A549 (cell line): Measurements from ENCODE around the gene SPATA17.

Experiments
- BHLHE40 ChIP-seq: IDR thresholded peaks from 2 replicates; pipeline ENCODE4 v1.6.1; 2012; ENCODE audit warnings: low read depth, low read length, inconsistent platforms
- CEBPB ChIP-seq, 2 experiments: fragments of >200 bp in 1 of 2; sonication (Bioruptor Twin) in 1 of 2; formaldehyde crosslinking in 1 of 2; IDR thresholded peaks; 2 replicates each; pipeline ENCODE4 v1.6.1; 2012 to 2016
- CHD2 ChIP-seq: fragments of 150-350 bp; IDR thresholded peaks from 2 replicates; pipeline ENCODE4 v1.6.1; 2014; ENCODE audit warnings: low read length; ENCODE audit not compliant: partially characterized antibody
- HDAC2 ChIP-seq: fragments of 200-600 bp; sonication (generic); IDR thresholded peaks from 2 replicates; pipeline ENCODE4 v1.6.1; 2016
- JUNB ChIP-seq: fragments of >200 bp; sonication (Bioruptor Twin); formaldehyde crosslinking; IDR thresholded peaks from 2 replicates; pipeline ENCODE4 v1.6.1; 2016
- MAFK ChIP-seq: fragments of 450-650 bp; IDR thresholded peaks from 2 replicates; pipeline ENCODE4 v1.6.1; 2014; ENCODE audit not compliant: partially characterized antibody
- POLR2A ChIP-seq: IDR thresholded peaks from 2 replicates; pipeline ENCODE4 v1.6.1; 2012; ENCODE audit warnings: mild to moderate bottlenecking, low read length
- RFX5 ChIP-seq: fragments of 450-650 bp; IDR thresholded peaks from 2 replicates; pipeline ENCODE4 v1.7.1; 2014; ENCODE audit warnings: antibody characterized with exemption, mild to moderate bottlenecking, moderate library complexity
- TFCP2L1 ChIP-seq: fragments of 250-450 bp; sonication (Bioruptor Pico); IDR thresholded peaks from 2 replicates; pipeline ENCODE4 v1.5.0; 2021; ENCODE audit warnings: mild to moderate bottlenecking
- USF2 ChIP-seq: fragments of 450-650 bp; IDR thresholded peaks from 2 replicates; pipeline ENCODE4 v1.6.1; 2014; ENCODE audit warnings: antibody characterized with exemption
- TF ChIP-seq, protein P1 (sequence below): fragments of >200 bp; sonication (Bioruptor Twin); formaldehyde crosslinking; IDR thresholded peaks from 3 replicates; pipeline ENCODE4 v1.5.1; 2016
- TF ChIP-seq, protein P2 (sequence below): IDR thresholded peaks from 2 replicates; pipeline ENCODE4 v1.6.1; 2012
- TF ChIP-seq, protein P3 (sequence below): fragments of 250-450 bp; sonication (Bioruptor Pico); IDR thresholded peaks from 2 replicates; pipeline ENCODE4 v1.5.0; 2020; ENCODE audit warnings: low read depth, mild to moderate bottlenecking, moderate library complexity
- TF ChIP-seq, protein P4 (sequence below): fragments of >200 bp; sonication (Bioruptor Twin); formaldehyde crosslinking; IDR thresholded peaks from 3 replicates; pipeline ENCODE4 v1.6.1; 2016

DNA sequence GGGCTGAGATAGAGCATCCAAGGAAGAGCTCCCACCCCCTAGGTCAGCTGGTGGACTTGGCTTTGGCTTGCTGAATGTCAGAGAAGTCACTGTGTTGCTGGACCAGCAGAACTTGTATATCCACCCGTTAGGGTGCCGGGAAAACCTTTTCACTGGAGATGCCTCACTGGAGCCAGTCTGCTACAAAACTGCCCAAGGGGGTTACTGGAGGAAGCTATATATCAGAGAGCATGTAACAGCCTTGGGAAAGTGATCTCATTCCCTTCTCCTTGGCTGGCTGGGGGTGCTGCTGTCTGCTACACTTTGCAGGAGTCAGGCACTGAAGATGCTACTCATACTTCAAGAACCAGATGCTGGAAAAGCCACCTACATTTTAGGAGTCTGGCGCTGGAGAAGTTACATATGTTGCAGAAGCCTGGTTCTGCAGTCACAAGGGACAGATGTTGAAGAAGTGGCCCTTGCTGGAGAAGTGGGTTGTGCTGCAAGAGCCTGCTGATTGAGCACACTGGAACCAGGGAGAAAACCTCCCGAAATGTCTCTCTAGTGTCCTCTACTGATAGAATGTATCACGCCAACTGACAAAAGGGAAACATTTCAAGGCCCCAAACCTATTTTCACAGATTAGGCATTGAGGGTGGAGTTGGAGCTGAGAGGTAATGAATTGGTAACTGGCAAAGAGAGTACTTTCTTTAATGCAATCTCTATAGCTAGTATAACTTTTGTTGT, 250.6 kb downstream of the SPATA17 start:
- no peak for TF ChIP-seq RFX5
- TF ChIP-seq BHLHE40 = no peak
- TF ChIP-seq CHD2 = no peak
- TF ChIP-seq, protein P1, sequence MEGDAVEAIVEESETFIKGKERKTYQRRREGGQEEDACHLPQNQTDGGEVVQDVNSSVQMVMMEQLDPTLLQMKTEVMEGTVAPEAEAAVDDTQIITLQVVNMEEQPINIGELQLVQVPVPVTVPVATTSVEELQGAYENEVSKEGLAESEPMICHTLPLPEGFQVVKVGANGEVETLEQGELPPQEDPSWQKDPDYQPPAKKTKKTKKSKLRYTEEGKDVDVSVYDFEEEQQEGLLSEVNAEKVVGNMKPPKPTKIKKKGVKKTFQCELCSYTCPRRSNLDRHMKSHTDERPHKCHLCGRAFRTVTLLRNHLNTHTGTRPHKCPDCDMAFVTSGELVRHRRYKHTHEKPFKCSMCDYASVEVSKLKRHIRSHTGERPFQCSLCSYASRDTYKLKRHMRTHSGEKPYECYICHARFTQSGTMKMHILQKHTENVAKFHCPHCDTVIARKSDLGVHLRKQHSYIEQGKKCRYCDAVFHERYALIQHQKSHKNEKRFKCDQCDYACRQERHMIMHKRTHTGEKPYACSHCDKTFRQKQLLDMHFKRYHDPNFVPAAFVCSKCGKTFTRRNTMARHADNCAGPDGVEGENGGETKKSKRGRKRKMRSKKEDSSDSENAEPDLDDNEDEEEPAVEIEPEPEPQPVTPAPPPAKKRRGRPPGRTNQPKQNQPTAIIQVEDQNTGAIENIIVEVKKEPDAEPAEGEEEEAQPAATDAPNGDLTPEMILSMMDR = no peak
- TF ChIP-seq POLR2A = no peak
- TF ChIP-seq, protein P2, sequence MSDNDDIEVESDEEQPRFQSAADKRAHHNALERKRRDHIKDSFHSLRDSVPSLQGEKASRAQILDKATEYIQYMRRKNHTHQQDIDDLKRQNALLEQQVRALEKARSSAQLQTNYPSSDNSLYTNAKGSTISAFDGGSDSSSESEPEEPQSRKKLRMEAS = no peak
- TF ChIP-seq TFCP2L1 = no peak
- no peak for TF ChIP-seq HDAC2
- TF ChIP-seq JUNB = no peak
- TF ChIP-seq, protein P3, sequence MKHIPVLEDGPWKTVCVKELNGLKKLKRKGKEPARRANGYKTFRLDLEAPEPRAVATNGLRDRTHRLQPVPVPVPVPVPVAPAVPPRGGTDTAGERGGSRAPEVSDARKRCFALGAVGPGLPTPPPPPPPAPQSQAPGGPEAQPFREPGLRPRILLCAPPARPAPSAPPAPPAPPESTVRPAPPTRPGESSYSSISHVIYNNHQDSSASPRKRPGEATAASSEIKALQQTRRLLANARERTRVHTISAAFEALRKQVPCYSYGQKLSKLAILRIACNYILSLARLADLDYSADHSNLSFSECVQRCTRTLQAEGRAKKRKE (CRISPR knock-in tag) = no peak
- TF ChIP-seq MAFK = no peak
- no peak for TF ChIP-seq CEBPB (IDR thresholded peaks at IDR 0.05)
- no peak for TF ChIP-seq USF2
- TF ChIP-seq, protein P4, sequence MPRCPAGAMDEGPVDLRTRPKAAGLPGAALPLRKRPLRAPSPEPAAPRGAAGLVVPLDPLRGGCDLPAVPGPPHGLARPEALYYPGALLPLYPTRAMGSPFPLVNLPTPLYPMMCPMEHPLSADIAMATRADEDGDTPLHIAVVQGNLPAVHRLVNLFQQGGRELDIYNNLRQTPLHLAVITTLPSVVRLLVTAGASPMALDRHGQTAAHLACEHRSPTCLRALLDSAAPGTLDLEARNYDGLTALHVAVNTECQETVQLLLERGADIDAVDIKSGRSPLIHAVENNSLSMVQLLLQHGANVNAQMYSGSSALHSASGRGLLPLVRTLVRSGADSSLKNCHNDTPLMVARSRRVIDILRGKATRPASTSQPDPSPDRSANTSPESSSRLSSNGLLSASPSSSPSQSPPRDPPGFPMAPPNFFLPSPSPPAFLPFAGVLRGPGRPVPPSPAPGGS = no peak
